COLO668 (cell line): ENCODE data around the gene TNNT3.
"Not testable (repeated sequence)": the region's sequence is repeated elsewhere in the genome, so short reads cannot be mapped to it uniquely, and the experiment has no call there.

Source experiments
- DNase-seq: peaks from one replicate; lab custom pipeline; 2025; ENCODE audit not compliant: unreplicated experiment; lab: John Stamatoyannopoulos, UW

The TNNT3 gene

DNA sequence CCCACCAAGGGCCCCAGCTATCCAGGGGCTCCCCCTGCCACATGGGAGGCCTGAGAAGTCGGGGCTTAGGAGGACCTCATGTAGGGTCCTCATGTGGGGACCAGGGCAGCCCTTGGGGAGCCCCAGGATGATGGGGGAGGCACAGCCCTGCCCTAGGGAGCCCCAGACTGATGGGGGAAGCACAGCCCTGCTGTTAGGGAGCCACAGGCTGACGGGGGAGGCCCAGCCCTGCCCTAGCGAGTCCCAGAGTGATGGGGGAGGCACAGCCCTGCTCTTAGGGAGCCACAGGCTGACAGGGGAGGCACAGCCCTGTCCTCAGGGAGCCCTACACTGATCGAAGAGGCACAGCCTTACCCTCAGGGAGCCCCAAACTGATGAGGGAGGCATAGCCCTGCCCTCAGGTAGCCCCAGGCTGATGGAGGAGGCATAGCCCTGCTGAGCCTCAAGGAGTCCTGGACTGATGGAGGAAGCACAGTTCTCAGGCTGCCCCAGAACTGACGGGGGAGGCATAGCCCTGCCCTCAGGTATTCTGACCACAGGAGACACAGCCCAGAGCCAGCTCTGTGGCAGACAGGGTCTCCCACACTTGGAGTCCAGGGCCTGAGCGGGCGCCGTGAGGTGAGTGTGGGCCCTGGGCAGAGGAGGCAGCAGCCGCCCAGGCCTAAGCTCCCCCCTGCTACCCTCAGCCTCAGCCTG lies 38.6 kb upstream of the TNNT3 start:
- DNase-seq = no peak

DNA sequence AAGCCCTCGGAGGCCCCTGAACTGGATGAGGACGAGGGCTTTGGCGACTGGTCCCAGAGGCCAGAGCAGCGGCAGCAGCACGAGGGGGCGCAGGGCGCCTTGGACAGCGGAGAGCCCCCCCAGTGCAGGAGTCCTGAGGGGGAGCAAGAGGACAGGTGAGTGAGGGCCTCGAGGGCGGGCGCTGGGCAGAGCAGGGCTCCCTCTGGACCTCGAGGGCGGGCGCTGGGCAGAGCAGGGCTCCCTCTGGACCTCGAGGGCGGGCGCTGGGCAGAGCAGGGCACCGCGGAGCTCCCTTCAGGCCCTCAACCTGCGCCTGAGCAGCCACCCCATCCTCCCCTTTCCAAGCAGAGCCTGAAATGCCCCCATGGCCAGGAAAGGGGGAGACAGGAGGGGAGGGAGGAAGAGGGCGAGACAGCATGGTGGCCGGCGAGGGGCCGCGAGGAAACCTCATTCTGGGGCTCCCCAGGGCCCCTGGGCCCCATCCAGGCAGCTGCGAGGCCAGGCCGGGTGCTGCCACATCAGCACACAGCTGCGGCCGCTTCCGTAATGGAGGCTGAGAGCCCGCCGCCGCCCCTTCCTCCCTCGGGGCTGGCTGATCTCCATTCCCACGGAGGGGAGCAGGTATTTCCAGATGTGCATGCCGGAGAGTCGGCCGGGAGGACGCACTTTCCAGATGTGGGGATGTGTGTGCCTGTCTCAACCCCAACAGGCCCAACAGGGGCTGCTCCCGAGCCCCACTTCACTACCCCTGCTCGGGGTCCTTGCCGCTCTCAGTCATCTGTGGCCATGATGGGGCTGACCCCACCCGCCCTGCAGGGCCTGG lies 37.9 kb upstream of the TNNT3 start:
- DNase-seq = no peak

DNA sequence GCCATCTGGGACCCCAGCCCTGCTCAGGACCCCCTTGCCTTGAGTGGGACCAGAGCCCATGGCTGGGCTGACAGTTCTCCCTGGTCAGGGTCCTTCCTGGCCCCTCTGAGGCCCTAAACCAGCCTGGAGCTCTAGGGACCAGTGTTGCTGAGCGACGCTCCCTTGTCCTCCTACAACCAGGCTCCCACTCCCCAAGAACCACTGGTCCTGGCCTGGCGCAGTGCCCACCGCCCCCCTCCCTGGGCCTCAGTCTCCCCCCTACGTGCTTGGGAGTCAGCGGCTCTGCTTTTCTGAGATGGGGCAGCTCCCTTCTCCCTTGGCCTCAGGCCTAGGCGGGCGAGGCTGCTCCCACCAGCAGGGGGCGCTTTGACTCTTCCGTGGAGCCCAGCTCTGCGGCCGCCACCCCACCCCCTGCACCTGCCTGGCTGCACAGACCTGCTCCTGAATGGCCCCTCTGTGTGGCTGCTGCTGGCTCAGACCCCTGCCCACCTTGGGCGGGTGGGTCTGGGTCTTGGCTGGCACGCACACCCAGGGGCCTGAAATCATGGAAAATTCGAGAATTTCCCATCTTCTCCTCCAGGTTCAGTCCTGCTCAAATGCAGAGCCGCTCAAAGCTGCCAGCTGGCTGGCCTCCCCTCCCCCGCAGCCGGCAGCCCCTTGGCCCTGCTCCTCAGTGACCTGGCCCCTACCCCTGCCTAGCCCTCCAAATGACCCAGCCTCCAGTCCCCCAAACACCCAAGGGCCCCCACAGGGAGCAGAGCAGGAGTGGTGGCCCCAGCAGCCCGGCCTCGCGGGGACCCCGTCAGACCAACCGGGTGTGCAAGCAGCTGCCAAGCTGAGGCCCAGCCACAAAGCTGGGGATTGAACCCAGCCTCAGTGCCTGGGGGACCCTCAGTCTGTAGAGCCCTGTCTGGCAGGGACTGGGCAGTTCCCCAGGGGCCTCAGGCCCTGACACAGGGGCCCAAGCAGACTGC lies 37.0 kb upstream of the TNNT3 start:
- DNase-seq = peak; percentile 54

DNA sequence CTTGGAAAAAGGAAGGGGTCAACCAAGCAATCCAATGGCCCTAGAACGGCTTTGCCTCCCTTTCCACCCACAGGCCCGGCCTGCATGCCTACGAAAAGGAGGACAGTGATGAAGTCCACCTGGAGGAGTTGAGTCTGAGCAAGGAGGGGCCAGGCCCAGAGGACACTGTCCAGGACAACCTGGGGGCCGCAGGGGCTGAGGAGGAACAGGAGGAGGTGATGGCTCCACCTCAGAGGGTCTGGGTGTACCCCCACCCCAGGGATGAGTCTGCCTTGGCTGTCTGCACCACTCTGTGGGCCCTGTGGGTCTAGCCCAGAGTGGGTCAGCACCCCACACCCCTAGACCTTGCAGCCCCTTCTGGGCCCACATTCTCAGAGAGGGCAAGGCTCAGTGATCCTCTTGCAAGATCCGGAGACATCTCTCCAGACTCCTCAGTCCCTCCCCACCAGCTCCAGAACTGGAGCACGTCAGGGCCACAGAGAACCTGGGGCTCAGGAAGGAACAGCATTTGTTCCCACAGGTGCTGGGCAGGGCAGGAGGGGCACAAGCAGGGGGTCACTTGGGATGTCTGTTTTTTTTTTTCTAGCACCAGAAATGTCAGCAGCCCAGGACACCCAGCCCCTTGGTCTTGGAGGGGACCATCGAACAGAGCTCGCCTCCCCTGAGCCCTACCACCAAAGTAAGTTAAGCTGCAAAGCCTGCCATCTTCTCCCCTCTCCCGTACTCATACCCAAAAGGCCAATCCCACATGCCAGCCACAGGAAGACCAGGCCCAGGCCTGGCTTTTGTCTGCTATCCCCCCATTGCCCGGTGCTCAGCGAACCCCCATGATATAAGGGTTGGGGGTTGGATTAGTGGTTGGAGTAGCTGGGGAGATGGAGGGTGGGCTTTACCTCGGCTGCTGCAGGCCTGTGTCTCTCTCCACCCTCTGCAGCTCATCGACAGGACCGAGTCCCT lies 35.9 kb upstream of the TNNT3 start:
- DNase-seq = no peak

DNA sequence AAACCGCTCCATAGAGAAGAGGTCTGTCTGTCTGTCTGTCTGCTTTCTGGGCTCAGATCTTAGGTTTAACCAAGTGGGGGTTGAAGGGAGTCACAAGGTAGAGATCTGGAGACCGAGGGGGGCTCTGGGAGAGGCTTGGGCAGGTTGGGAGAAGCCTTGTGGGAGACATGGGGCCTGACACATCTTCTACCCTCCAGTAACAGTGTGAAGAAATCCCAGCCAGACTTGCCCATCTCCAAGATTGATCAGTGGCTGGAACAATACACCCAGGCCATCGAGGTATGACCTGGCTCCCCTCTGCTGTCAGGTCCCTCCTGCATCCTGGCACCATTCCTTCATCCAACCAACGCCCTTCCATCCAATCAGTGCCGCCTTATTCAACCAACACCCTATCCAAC lies 35.2 kb upstream of the TNNT3 start:
- DNase-seq = no peak

DNA sequence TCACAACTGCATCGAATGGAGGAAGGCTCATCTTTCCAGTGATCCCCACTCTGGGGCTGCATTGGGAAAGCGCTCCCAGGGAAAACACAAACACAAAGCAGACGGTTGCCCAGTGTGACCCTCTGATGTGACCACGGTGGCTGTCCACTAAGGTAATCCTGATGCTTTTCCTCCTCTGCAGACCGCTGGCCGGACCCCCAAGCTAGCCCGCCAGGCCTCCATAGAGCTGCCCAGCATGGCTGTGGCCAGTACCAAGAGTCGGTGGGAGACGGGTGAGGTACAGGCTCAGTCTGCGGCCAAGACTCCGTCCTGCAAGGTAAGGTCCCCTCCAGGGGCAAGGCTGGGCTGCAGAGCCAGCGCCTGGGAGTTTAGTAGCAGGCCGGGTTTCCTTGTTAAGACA lies 33.0 kb upstream of the TNNT3 start:
- DNase-seq = not testable (repeated sequence)

DNA sequence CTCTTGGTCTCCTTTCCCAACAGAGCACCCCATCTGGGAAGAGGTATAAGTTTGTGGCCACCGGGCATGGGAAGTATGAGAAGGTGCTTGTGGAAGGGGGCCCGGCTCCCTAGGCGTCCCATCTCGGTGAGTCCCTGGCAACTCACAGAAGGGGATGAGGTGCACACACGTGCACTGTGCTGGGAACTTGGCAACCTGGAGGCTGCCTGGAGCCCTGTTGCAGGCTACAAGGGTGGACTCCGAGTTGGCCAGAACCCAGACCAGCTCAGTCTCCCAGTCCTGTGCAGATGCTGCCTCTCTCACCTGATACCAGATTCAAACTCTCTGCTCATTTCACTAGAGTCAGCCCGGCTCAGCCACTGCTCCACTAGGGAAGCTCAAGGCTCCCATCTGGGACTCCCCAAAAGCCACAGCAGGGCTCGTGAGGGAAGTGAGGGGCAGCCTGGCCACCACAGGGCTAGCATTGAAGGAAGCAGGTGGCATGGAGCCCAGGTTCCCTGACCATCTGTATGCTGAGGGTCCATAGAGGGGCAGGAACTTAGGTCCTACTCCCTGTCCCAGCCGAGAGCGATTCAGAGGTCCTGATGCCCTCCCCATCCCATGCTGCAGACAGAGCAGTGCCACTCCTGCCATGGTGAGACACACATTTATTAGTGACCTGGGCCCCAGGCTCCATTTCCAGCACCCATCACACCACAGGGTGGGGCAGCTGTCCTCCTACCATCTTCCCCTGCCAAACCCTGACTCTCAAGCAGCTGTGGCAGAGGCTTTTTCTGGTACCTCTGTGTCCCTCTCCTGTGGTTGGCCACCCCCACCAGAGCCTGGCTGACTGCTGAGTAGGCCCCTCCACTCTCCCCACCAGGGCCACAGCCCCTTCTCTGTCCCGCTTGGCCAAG lies 31.8 kb upstream of the TNNT3 start:
- no peak for DNase-seq

DNA sequence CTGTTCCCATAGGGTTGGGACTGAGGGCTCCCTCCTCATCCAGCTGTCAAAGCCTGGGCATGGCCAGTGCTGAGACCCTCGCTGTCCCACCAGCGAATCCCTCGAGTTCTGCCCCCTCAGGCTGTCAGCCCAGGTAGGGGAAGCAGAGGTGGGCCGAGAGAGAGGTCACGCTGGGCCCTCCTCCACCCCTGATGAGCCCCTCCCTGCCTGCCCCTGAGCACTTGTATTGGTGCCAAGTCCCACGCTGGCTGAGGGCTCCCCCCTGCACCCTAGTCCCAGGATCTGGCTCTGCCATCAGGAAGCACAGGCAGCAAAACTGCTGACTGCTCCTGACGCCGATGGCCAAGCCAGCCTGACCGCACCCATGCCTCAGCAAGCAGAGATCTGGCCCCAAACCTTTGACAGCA lies 31.2 kb upstream of the TNNT3 start:
- no peak for DNase-seq

DNA sequence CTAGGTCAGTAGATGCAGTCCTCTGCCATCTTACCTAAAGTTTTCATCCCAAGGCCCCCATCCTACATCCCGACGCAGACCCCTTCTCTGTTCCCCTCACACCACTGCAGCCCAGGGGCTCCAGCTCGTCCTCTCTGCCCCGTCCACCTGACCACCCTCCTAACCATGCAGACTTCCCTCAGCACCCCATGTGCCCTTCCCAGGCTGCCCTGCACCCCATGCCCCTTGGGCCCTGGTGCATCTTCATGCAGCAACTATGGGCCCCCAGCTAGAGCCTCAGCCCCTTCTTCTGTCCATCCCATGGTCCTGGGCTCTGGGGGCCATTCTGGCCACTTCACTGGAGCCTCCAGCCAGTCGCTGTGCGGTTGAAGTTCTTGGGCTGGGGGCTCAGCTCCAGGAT lies 30.7 kb upstream of the TNNT3 start:
- no peak for DNase-seq

DNA sequence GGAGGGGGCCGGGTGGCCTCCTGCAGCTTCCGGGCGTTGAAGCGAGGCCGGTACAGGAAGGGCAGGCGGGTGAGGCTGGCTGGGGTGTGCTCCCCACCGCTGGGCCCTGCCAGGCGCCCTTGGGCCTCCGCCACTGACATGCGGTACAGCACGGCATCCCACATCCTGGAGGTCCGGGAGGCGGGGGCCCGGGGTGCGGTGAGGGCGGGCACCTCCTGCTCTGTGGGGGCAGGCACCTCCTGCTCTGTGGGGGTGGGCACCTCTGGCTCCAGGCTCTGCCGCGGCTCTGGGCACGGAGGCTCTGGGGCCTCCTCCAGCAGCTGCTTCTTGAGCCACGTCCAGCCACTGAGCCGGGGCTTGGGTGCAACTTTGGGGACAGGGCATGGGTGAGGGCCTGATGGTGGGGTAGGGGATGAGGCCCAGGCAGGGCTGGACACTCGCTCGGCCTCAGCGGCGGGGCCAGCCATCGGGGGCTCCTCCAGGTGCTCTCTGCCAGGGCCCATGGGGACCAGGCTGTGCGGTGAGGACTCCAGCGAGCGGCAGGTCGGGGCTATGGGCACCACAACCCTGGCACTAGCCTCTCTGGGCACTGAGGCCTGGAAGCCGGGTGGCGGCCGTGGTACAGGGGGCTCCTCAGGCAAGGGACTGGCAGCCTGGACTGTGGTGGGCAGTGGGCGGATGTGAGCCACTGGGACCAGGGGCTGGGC lies 30.1 kb upstream of the TNNT3 start:
- DNase-seq = no peak

DNA sequence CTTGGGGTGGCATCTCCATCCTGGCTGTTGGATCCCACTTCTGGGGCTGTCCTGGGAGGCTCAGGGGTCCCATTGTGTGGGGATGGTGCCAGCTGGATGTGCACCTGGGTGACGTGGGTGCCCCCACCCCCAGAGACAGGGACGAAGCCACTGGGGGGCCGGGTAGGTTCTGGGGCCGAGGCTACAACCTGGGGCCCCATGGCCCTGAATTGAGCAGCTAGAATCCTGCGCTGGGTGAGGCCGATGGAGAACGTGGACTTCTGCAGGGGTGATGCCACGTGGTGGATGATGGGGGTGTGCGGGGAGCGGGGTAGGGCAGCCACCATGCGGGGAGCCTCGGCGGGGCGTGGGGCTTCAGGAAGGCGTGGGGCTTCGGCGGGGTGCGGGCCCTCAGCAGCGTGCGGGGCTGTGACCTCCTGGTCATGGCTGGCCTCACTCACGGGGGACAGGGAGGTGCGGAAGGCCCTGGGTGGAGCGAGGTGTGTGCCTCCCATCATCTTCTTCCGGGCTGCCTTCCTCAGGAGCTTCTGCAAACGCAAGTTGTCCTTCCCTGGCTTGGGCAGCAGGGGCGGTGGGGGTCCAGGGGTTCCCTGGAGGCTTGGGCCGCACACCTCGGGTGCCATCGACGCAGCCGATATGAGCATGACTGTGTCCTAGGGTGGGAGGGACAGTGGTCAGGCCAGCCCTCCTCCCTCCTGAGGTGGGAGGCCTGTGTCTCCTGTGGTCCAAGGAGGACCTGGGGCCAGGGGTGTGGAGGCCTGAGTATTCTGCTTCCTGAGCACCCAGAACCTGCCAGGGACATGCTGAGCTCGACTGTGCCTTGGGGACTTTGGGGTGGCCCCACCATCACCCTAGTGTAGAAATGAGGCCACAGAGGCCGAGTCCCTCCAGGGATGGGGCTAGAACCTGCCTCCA lies 29.3 kb upstream of the TNNT3 start:
- DNase-seq = no peak

DNA sequence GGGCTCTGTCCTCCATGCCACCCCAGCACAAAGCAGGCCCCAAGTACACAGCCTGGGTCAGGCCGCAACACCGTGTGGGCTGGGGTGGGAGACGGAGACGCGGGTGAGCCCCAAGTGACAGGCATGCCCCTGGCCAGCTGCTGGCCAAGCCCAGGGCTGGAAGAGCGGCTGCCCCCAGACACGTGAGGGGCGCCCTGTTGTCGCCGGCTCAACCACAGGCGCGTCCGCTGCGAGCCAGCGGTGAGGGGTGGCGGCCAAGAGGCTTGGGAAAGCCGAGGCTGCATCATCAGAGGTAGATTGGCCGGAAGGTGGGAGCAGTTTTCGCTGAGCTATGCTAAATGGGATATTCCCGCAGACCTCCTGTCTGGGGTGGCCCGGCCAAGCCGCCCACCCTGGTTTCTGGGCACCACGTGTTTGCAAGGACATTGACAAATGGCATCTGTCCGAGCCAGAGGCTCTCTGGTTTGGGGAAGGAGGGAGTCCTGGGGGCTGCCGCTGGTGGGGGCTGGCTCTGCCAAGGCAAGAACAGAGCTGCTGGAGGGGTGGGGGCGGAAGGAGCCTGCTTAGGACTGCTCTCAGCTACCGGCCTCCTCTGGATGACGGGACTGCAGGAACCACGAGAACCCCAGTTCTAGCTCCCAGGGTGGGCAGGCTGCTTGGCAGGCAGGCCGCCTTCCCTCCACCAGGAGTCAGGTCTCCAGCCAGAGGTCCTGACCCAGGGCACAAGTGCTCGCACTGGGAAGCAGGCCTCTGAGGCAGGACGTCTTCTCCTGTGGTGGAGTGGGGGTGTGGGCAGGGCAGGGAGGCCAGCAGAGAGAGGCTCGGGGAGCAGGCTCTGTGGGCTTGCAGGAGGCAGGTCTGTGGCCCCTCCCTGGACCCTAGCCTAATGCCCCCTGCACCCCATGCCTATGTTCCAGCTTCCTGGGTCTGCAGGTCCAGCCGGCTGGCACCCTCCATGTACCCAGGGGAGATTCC lies 28.4 kb upstream of the TNNT3 start:
- no peak for DNase-seq

DNA sequence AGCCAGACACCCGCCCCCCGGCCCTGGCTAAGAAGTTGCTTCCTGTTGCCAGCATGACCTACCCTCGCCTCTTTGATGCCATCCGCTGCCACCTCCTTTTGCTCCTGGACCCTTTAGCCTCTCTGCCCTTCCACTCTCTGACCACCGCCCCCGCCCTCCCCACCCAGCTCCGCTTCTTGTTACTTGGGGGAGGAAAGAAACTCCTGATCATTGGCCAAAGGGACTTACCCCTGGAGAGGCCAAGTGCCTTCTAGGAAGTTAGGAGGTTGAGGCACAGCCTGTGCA lies 27.7 kb upstream of the TNNT3 start, which contains the start of gene PRR33:
TSS of gene PRR33 (minus strand) at position 65 of the 285 bp plus-strand sequence. CDS start 1,311 bp downstream, outside the sequence.
- DNase-seq = no peak

DNA sequence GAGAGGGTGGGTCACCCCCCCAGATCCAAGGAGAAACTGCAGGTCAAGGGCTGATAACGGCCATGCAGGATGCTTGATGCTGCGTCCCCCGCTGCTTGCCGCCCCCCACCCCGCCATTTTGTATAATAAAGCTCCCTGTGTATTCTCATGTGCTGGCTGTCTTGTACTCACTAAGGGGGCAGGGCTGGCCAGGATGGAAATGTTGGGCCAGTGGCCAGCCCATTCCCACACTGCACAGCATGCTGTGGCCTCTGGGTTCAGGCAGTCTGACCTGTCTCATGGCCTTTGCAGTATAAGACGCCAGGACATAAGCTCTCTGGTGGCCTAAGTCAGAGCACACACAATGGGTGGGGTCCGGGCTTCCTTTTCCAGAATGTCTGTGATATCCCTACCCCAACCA lies 27.4 kb upstream of the TNNT3 start:
- no peak for DNase-seq

DNA sequence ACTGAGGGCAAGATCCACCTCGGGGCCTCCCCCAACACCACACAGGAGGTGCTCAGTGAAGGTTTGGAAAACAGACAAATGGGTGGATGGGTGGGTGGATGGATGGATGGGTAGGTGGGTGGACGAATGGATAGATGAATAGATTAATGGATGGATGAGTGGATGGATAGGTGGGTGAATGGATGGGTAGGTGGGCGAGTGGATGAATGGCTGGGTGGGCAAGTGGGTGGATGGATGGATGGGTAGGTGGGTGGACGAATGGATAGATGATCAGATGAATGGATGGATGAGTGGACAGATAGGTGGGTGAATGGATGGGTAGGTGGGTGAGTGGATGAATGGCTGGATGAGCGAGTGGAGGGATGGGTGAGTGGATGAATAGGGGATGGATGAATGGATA lies 26.9 kb upstream of the TNNT3 start:
- DNase-seq = no peak

DNA sequence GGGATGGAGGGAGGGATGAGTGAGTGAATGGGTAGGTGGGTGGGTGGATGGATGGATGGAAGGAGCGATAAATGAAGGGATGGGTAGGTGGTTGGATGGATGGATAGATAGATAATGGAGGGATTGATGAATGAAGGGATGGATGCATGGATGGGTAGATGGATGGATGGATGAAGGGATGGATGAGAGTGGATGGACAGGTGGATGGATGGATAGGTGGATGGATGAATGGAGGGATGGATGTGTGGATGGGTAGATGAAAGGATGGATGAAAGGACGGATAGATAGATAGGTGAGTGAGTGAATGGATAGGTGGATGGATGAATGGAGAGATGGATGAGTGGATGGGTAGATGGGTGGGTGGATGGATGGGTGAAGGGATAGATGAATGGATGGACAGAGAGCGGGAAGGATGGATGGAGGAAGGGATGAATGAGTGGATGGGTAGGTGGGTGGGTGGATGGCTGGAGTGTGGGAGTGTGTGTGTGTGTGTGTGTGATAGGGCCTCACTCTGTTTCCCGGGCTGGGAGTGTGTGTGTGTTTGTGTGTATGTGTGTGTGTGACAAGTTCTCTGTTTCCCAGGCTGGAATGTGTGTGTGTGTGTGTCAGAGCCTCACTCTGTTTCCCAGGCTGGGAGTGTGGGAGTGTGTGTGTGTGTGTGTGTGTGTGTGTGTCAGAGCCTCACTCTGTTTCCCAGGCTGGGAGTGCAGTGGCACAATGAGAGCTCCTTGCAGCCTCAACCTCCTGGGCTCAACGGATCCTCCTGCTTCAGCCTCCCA lies 25.7 kb upstream of the TNNT3 start:
- DNase-seq = no peak
